ENCODE results near the gene ZNF117. TPM values are rescaled to one million over a fixed set of nuclear protein-coding genes. Genes with fewer than 3 reads are reported as not detected.
"Not testable (repeated sequence)": the region's sequence is repeated elsewhere in the genome, so short reads cannot be mapped to it uniquely, and the experiment has no call there.

ZNF117 gene
- total and polyA plus RNA-seq, 11 donors = 1.4 to 7.2 (median 2.7) TPM

- Histone ChIP-seq H3K9me3 (no peaks in the 10 kb centered on the region), H3K4me3 (peak overlapping the region in 11 of 12 donors; percentile 19 to 52 (median 45)), H3K4me1 (peaks cover 0 to 12% (median 8%) of the 10 kb centered on the region in 12 donors), H3K27me3 (peaks cover 8 to 41% (median 27%) of the 10 kb centered on the region in 9 donors), H3K27ac (no peak overlapping the region), H3K36me3 (no peaks in the 10 kb centered on the region)
- WGBS, 4 donors = 2 to 4% (median 3%) methylated on average over 11 to 59 of the region's 59 CpGs
- no peak for TF ChIP-seq CTCF (IDR thresholded peaks at IDR 0.05)
- no peak for TF ChIP-seq POLR2A (IDR thresholded peaks at IDR 0.05)
- ATAC-seq (peak in 3 of 4 donors; percentile 55 to 69 (median 68)), DNase-seq (no peak)
- intact Hi-C loops (cut with DNase I) = loop anchor here in 1 of 10 donors (2.0 kb wide), 1 partner anchor 359 kb away; no protein-coding TSS in a partner anchor
Observed at GRCh38 chr7:64947252-64948000, 43.4 kb downstream of the ZNF117 start.

DNA sequence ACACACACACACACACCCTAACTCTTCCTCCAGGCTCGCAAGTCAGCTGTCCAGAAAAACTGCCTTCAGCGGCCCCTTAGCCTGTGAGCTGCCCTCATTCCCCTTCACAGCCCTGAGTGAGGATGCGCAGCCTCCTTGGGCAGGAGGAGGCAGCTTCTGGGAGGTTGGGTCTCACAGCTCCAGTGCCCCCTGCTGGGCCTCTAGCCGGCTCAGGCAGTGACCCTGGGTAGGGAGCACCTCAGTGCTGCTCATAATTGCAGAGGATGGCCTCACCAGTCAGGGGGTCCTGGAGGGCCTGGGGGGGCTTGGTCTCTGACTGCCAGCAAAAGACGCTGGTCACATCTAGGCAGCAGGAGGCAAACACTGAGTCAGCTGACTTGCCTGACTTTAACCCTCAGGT, 44.1 kb downstream of the ZNF117 start:
- TF ChIP-seq POLR2A (IDR thresholded peaks at IDR 0.05) (no peak), CTCF (IDR thresholded peaks at IDR 0.05) (peak in 1 of 12 donors; percentile 11)
- ATAC-seq = peak in 1 of 4 donors; percentile 47
- Histone ChIP-seq H3K27ac (no peak overlapping the region), H3K9me3 (no peaks in the 10 kb centered on the region), H3K36me3 (no peaks in the 10 kb centered on the region), H3K27me3 (peaks cover 8 to 41% (median 27%) of the 10 kb centered on the region in 9 donors), H3K4me1 (peaks cover 0 to 12% (median 8%) of the 10 kb centered on the region in 12 donors), H3K4me3 (peak overlapping the region in 4 of 12 donors; percentile 37 to 50 (median 46))
- WGBS, 4 donors = 41 to 52% (median 44%) methylated on average over 5 of the region's 5 CpGs
- intact Hi-C loops (cut with DNase I) = loop anchor here in 1 of 10 donors (2.0 kb wide), 1 partner anchor 360 kb away; no protein-coding TSS in a partner anchor
- DNase-seq = peak in 1 of 5 donors; percentile 30

GRCh38 chr7:64945503-64946175, 45.2 kb downstream of the ZNF117 start:
- no peak overlapping the region for H3K4me3 ChIP-seq

DNA sequence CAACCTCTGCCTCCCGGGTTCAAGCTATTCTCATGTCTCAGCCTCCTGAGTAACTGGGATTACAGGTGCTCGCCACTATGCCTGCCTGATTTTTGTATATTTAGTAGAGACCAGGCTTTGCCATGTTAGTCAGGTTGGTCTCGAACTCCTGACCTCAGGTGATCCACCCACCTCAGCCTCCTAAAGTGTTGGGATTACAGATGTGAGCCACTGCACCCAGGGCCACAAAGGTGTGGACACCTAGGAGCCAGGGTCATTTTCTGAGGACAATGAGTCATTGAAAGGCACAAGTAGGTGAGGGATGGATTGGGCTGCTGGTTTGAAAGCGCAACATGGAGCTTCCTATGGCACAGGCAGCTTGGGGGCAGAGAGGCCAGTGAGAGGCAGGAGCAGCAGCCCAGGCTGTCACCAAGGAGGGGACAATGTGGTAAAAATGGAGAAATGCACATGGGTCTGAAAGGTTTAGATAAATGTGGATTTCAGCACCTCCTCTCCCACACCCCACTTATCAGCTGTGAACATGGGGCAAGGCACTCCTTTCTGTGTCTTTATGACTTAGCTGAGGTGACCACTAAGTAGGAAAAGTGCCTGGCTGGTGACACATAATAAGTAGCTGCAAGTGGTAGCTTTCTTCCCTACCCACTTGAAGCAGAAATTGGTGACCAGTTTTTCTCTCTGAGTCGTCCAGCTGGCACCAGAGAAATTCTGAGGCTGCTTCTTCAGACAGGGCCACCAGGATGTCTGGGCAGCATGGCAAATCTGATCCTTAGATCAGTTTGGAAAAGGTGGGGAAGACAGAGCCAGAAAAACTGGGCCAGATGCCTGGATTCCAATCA, 46.0 kb downstream of the ZNF117 start:
- Histone ChIP-seq H3K4me1 (peaks cover 0 to 12% (median 8%) of the 10 kb centered on the region in 12 donors), H3K27me3 (peaks cover 8 to 41% (median 27%) of the 10 kb centered on the region in 9 donors)
- H3K9me3 ChIP-seq; H3K4me3 ChIP-seq; H3K27ac ChIP-seq; H3K36me3 ChIP-seq; DNase-seq; ATAC-seq; intact Hi-C loops (cut with DNase I): not testable (repeated sequence)
- 76 to 82% (median 81%) methylated on average over 5 of the region's 5 CpGs for WGBS, 4 donors

More at GRCh38 chr7:64945503-64946175, 45.2 kb downstream of the ZNF117 start:
- H3K27me3 ChIP-seq = peaks cover 8 to 41% (median 27%) of the 10 kb centered on the region in 9 donors
- peaks cover 0 to 12% (median 8%) of the 10 kb centered on the region in 12 donors for H3K4me1 ChIP-seq
- 13 to 40% (median 21%) methylated on average over 2 of the region's 2 CpGs for WGBS, 4 donors
- H3K36me3 ChIP-seq = no peaks in the 10 kb centered on the region
- ATAC-seq = no peak
- no peaks in the 10 kb centered on the region for H3K9me3 ChIP-seq
- DNase-seq = no peak
- no peak overlapping the region for H3K27ac ChIP-seq
- no peak for TF ChIP-seq CTCF (IDR thresholded peaks at IDR 0.05)
- no peak for TF ChIP-seq POLR2A (IDR thresholded peaks at IDR 0.05)
- intact Hi-C loops (cut with DNase I) = loop anchor here in 1 of 10 donors (2.0 kb wide), 1 partner anchor 361 kb away; no protein-coding TSS in a partner anchor

DNA sequence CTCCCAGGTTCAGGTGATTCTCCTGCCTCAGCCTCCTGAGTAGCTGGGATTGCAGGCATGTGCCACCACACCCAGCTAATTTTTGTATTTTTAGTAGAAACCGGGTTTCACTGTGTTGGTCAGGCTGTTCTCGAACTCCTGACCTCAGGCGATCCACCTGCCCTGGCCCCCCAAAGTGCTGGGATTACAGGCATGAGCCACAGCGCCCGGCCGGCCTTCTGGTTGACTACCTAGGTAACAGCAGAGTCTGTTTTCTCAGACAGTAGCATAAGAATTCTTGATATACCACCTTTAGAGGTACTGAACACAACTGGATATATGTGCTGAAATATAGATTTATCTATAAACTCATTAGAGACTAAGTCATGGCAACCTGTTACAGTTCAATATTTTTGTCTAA, 50.8 kb downstream of the ZNF117 start:
- H3K27ac ChIP-seq; intact Hi-C loops (cut with DNase I); DNase-seq; H3K9me3 ChIP-seq; H3K4me1 ChIP-seq; H3K36me3 ChIP-seq; ATAC-seq; H3K4me3 ChIP-seq: not testable (repeated sequence)
- peaks cover 0 to 11% (median 0%) of the 10 kb centered on the region in 9 donors for H3K27me3 ChIP-seq
- 94 to 97% (median 95%) methylated on average over 6 of the region's 6 CpGs for WGBS, 4 donors

Measured in heart left ventricle (tissue), 16 donors.